Neural progenitor cell (in vitro differentiated cells): Measurements from ENCODE around the gene CELA1. TPM values are rescaled to one million over a fixed set of nuclear protein-coding genes. Genes with fewer than 3 reads are reported as not detected.

Experiments used
- DNase-seq: peaks from one replicate; pipeline ENCODE4 v3.0.0-alpha.2; 2016; ENCODE audit warnings: low spot score
- H2AFZ ChIP-seq: fragments of 200-600 bp; sonication (generic); replicated peaks from 2 replicates; pipeline ENCODE4 v1.6.1; 2016; ENCODE audit warnings: antibody characterized with exemption
- H3F3A ChIP-seq: fragments of 200-600 bp; sonication (generic); 2 replicates; pipeline ENCODE4 v1.6.1; 2016; ENCODE audit warnings: antibody characterized with exemption, low read depth
- H3K27ac ChIP-seq: fragments of 200-600 bp; sonication (generic); 2 replicates; pipeline ENCODE4 v1.5.1; 2016; ENCODE audit warnings: mild to moderate bottlenecking
- H3K27me3 ChIP-seq: fragments of 200-600 bp; sonication (generic); 2 replicates; pipeline ENCODE4 v1.6.1; 2016; ENCODE audit warnings: mild to moderate bottlenecking, moderate library complexity
- H3K36me3 ChIP-seq: fragments of 200-600 bp; sonication (generic); 2 replicates; pipeline ENCODE4 v1.5.1; 2016
- H3K4me1 ChIP-seq: fragments of 200-600 bp; sonication (generic); 2 replicates; pipeline ENCODE4 v1.6.1; 2016; ENCODE audit warnings: mixed run types
- H3K4me2 ChIP-seq: fragments of 200-600 bp; sonication (generic); 2 replicates; pipeline ENCODE4 v1.6.1; 2016
- H3K4me3 ChIP-seq: fragments of 200-600 bp; sonication (generic); 2 replicates; pipeline ENCODE4 v1.5.1; 2016
- H3K79me2 ChIP-seq: fragments of 200-600 bp; sonication (generic); 2 replicates; pipeline ENCODE4 v1.6.1; 2016; ENCODE audit warnings: low read depth
- H3K9ac ChIP-seq: fragments of 200-600 bp; sonication (generic); 2 replicates; pipeline ENCODE4 v1.6.1; 2016
- H3K9me3 ChIP-seq: fragments of 200-600 bp; sonication (generic); 2 replicates; pipeline ENCODE4 v1.5.1; 2016; ENCODE audit warnings: low read depth
- H4K20me1 ChIP-seq: fragments of 200-600 bp; sonication (generic); 2 replicates; pipeline ENCODE4 v1.6.1; 2016; ENCODE audit warnings: low read depth
- H3K27ac Mint-ChIP-seq: 3 replicates; pipeline ENCODE4 v1.8.0; 2021; ENCODE audit warnings: mixed read lengths
- H3K27me3 Mint-ChIP-seq: 2 replicates; pipeline ENCODE4 v1.8.0; 2022; ENCODE audit warnings: low read depth, mild to moderate bottlenecking, inconsistent platforms, moderate library complexity, mixed read lengths; ENCODE audit not compliant: insufficient read depth
- H3K36me3 Mint-ChIP-seq: 3 replicates; pipeline ENCODE4 v1.8.0; 2021; ENCODE audit warnings: mixed read lengths
- H3K4me1 Mint-ChIP-seq: 3 replicates; pipeline ENCODE4 v1.8.0; 2021; ENCODE audit warnings: mixed read lengths
- H3K4me3 Mint-ChIP-seq: 3 replicates; pipeline ENCODE4 v1.8.0; 2021; ENCODE audit warnings: mild to moderate bottlenecking, moderate library complexity, mixed read lengths
- H3K9me3 Mint-ChIP-seq: 3 replicates; pipeline ENCODE4 v1.8.0; 2020; ENCODE audit warnings: mixed read lengths
- CTCF ChIP-seq: fragments of 200-600 bp; sonication (generic); IDR thresholded peaks from 2 replicates; pipeline ENCODE4 v1.5.1; 2017; ENCODE audit warnings: antibody characterized with exemption, mild to moderate bottlenecking
- EZH2 ChIP-seq: fragments of 200-600 bp; sonication (generic); IDR thresholded peaks from 2 replicates; pipeline ENCODE4 v1.6.1; 2017; ENCODE audit warnings: antibody characterized with exemption, mild to moderate bottlenecking, moderate library complexity
- EZH2phosphoT487 ChIP-seq: fragments of 200-600 bp; sonication (generic); IDR thresholded peaks from 2 replicates; pipeline ENCODE4 v1.6.1; 2017; ENCODE audit warnings: antibody characterized with exemption
- total RNA-seq: library from RNA; depleted of rRNA; stranded (reverse); fragments of >200 nt; gene quantifications from 2 replicates; pipeline ENCODE4 v1.2.3, GENCODE V29; 2015; ENCODE audit warnings: low replicate concordance

Gene CELA1
- total RNA-seq, 1 donor from 2014 or later = not detected

DNA sequence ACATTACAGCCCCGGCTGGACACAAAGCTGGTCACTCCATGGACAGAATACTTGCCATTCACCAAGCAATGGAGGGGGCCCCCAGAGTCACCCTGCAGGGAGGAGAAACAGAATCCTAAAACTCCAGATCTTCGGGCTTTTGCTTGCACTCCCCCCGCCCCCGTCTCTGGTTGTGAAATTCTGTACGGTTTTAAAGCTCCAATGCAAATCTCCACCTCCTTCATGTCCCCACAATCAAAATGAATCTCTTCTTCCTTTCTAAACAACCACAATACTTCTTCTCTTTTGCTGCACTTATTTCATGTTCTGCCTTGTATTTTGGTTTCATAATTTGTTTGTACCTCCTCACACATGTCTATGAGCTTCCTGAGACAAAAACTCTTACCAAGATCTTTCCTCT is 16.7 kb downstream of the CELA1 start:
- Mint-ChIP-seq H3K27me3 (peaks cover 2% of the 10 kb centered on the region), H3K4me3 (no peak overlapping the region), H3K9me3 (peaks cover 2% of the 10 kb centered on the region), H3K4me1 (peaks cover 14% of the 10 kb centered on the region), H3K36me3 (no peaks in the 10 kb centered on the region), H3K27ac (no peak overlapping the region)
- TF ChIP-seq CTCF = no peak
- no peak for TF ChIP-seq EZH2phosphoT487
- TF ChIP-seq EZH2 = no peak
- H3K27me3 ChIP-seq = no peaks in the 10 kb centered on the region
- H3K27ac ChIP-seq = no peak overlapping the region
- no peak for DNase-seq
- H3K36me3 ChIP-seq = no peaks in the 10 kb centered on the region
- H3K4me2 ChIP-seq = no peak overlapping the region
- no peak overlapping the region for H3K4me3 ChIP-seq
- H3K9me3 ChIP-seq = no peaks in the 10 kb centered on the region
- no peak overlapping the region for H3K9ac ChIP-seq
- H4K20me1 ChIP-seq = no peaks in the 10 kb centered on the region
- no peaks in the 10 kb centered on the region for H3K79me2 ChIP-seq
- peaks cover 18% of the 10 kb centered on the region for H3F3A ChIP-seq
- H3K4me1 ChIP-seq = peaks cover 18% of the 10 kb centered on the region
- peak overlapping the region; percentile 81 for H2AFZ ChIP-seq

DNA sequence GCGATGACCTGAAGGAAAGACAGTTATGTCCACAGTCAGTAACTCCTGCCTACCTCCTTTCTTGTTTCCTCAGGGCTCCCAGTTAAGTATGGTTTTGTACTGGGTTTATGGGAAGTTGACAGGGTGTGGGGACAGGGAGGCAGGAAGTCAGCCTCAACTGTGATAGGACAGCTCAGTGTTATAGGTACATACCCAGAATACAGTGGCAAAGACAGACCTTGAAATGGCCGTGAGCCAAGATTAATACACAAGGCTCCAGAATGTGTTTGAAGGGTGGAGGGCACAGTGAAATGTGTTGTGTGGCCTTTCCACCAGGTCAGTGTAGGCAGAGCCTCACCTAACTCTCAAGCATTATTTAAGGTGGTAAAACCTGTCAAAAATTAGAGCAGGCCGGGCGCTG is 17.9 kb downstream of the CELA1 start:
- Mint-ChIP-seq H3K9me3 (peaks cover 1% of the 10 kb centered on the region), H3K4me1 (peaks cover 9% of the 10 kb centered on the region), H3K27ac (no peak overlapping the region), H3K36me3 (no peaks in the 10 kb centered on the region), H3K27me3 (peaks cover 4% of the 10 kb centered on the region), H3K4me3 (no peak overlapping the region)
- no peaks in the 10 kb centered on the region for H3K9me3 ChIP-seq
- no peak overlapping the region for H2AFZ ChIP-seq
- H3F3A ChIP-seq = peaks cover 11% of the 10 kb centered on the region
- H3K27ac ChIP-seq = no peak overlapping the region
- no peak overlapping the region for H3K4me2 ChIP-seq
- peaks cover 11% of the 10 kb centered on the region for H3K4me1 ChIP-seq
- no peak overlapping the region for H3K9ac ChIP-seq
- no peaks in the 10 kb centered on the region for H3K79me2 ChIP-seq
- TF ChIP-seq EZH2 = no peak
- TF ChIP-seq CTCF = no peak
- no peak for TF ChIP-seq EZH2phosphoT487
- DNase-seq = no peak
- no peaks in the 10 kb centered on the region for H4K20me1 ChIP-seq
- H3K36me3 ChIP-seq = no peaks in the 10 kb centered on the region
- H3K27me3 ChIP-seq = no peaks in the 10 kb centered on the region
- no peak overlapping the region for H3K4me3 ChIP-seq

- H3K4me3 Mint-ChIP-seq = no peak overlapping the region
- H3K36me3 Mint-ChIP-seq = no peaks in the 10 kb centered on the region
- no peak overlapping the region for H3K4me2 ChIP-seq
- no peaks in the 10 kb centered on the region for H3K36me3 ChIP-seq
- H3K9ac ChIP-seq = no peak overlapping the region
- H3K9me3 Mint-ChIP-seq = peaks cover 2% of the 10 kb centered on the region
- H3K4me3 ChIP-seq = no peak overlapping the region
- H3K4me1 Mint-ChIP-seq = peaks cover 10% of the 10 kb centered on the region
- peak overlapping the region; percentile 35 for H3K27ac ChIP-seq
- peaks cover 27% of the 10 kb centered on the region for H3K4me1 ChIP-seq
- no peak for DNase-seq
- peak overlapping the region; percentile 13 for H2AFZ ChIP-seq
- H3K27ac Mint-ChIP-seq = peak overlapping the region; percentile 70
- peaks cover 2% of the 10 kb centered on the region for H3K27me3 Mint-ChIP-seq
- no peaks in the 10 kb centered on the region for H3K27me3 ChIP-seq
- peaks cover 11% of the 10 kb centered on the region for H3F3A ChIP-seq
- H3K79me2 ChIP-seq = no peaks in the 10 kb centered on the region
- H3K9me3 ChIP-seq = no peaks in the 10 kb centered on the region
- no peak for TF ChIP-seq EZH2phosphoT487
- no peak for TF ChIP-seq EZH2
- TF ChIP-seq CTCF = no peak
- H4K20me1 ChIP-seq = no peaks in the 10 kb centered on the region
Measured at GRCh38 chr12:51326698-51327439, 19.6 kb downstream of the CELA1 start.
